Neural cell (in vitro differentiated cells): Measurements from ENCODE around the gene SEZ6. TPM values are rescaled to one million over a fixed set of nuclear protein-coding genes. Genes with fewer than 3 reads are reported as not detected.
"Not testable (repeated sequence)": the region's sequence is repeated elsewhere in the genome, so short reads cannot be mapped to it uniquely, and the experiment has no call there.

Experiments used
- H2AFZ ChIP-seq: fragments of 200-600, 300-800 bp; sonication (generic), shearing (Covaris generic); 2 replicates; pipeline ENCODE4 v1.6.0; 2014; ENCODE audit warnings: low read depth, mild to moderate bottlenecking, antibody characterized with exemption, low read length, moderate library complexity
- H3F3A ChIP-seq: fragments of 200-600 bp; shearing (Covaris generic); 2 replicates; pipeline ENCODE4 v1.6.1; 2016; ENCODE audit warnings: mild to moderate bottlenecking, moderate library complexity, mixed read lengths, antibody characterized with exemption, low read length; ENCODE audit not compliant: insufficient read depth, poor library complexity, severe bottlenecking
- H3K27ac ChIP-seq: fragments of 200-600, 300-800 bp; sonication (generic), shearing (Covaris generic); 2 replicates; pipeline ENCODE4 v1.5.1; 2014; ENCODE audit warnings: mild to moderate bottlenecking, low read length, moderate library complexity
- H3K27me3 ChIP-seq: fragments of 300-800, 200-600 bp; sonication (generic), shearing (Covaris generic); 2 replicates; pipeline ENCODE4 v1.6.0; 2014; ENCODE audit warnings: mild to moderate bottlenecking, low read depth, low read length, moderate library complexity; ENCODE audit not compliant: insufficient read depth
- H3K36me3 ChIP-seq: fragments of 300-800, 200-600 bp; sonication (generic), shearing (Covaris generic); 2 replicates; pipeline ENCODE4 v1.5.1; 2014; ENCODE audit warnings: mild to moderate bottlenecking, antibody characterized with exemption, low read length, moderate library complexity; ENCODE audit not compliant: insufficient read depth
- H3K4me2 ChIP-seq: fragments of 300-800, 200-600 bp; sonication (generic), shearing (Covaris generic); 2 replicates; pipeline ENCODE4 v1.6.0; 2014; ENCODE audit warnings: mild to moderate bottlenecking, low read length
- H3K4me3 ChIP-seq: fragments of 300-800, 200-600 bp; sonication (generic), shearing (Covaris generic); 2 replicates; pipeline ENCODE4 v1.5.1; 2014; ENCODE audit warnings: mild to moderate bottlenecking, low read length, moderate library complexity
- H3K79me2 ChIP-seq: fragments of 200-600 bp; shearing (Covaris generic); replicated peaks from 2 replicates; pipeline ENCODE4 v1.6.0; 2014; ENCODE audit warnings: mild to moderate bottlenecking, low read length, moderate library complexity; ENCODE audit not compliant: insufficient read depth
- H3K9ac ChIP-seq: fragments of 300-800, 200-600 bp; sonication (generic), shearing (Covaris generic); 2 replicates; pipeline ENCODE4 v1.6.1; 2016; ENCODE audit warnings: mild to moderate bottlenecking, low read length, mixed read lengths
- H3K9me2 ChIP-seq: fragments of 200-600 bp; shearing (Covaris generic); 2 replicates; pipeline ENCODE4 v1.6.1; 2016; ENCODE audit warnings: mild to moderate bottlenecking, low read length, mixed read lengths; ENCODE audit not compliant: insufficient read depth
- H3K9me3 ChIP-seq: fragments of 200-600, 300-800 bp; sonication (generic), shearing (Covaris generic); 2 replicates; pipeline ENCODE4 v1.6.1; 2016; ENCODE audit warnings: mild to moderate bottlenecking, mixed run types, low read length, moderate library complexity, mixed read lengths
- H4K20me1 ChIP-seq: fragments of 200-600 bp; shearing (Covaris generic); 2 replicates; pipeline ENCODE4 v1.6.1; 2016; ENCODE audit warnings: mild to moderate bottlenecking, mixed run types; ENCODE audit not compliant: insufficient read depth
- EP300 ChIP-seq: fragments of 450-650 bp; conservative IDR thresholded peaks from 2 replicates; pipeline ENCODE4 v1.6.1; 2014; ENCODE audit warnings: antibody characterized with exemption, mild to moderate bottlenecking, moderate library complexity; ENCODE audit not compliant: poor library complexity, severe bottlenecking
- EZH2 ChIP-seq: fragments of 200-600, 300-800 bp; shearing (Covaris generic), sonication (generic); IDR thresholded peaks from 2 replicates; pipeline ENCODE4 v1.6.1; 2014; ENCODE audit warnings: antibody characterized with exemption, low read length, borderline replicate concordance, mild to moderate bottlenecking; ENCODE audit not compliant: insufficient read depth, poor library complexity, severe bottlenecking
- MXI1 ChIP-seq: fragments of 450-650 bp; conservative IDR thresholded peaks from 2 replicates; pipeline ENCODE4 v1.6.1; 2014; ENCODE audit warnings: antibody characterized with exemption, mild to moderate bottlenecking; ENCODE audit not compliant: poor library complexity, severe bottlenecking
- POLR2AphosphoS5 ChIP-seq: IDR thresholded peaks from 2 replicates; pipeline ENCODE4 v1.6.1; 2012
- RAD21 ChIP-seq: fragments of 450-650 bp; conservative IDR thresholded peaks from 2 replicates; pipeline ENCODE4 v1.6.1; 2014; ENCODE audit warnings: antibody characterized with exemption, mild to moderate bottlenecking, moderate library complexity
- SMC3 ChIP-seq: fragments of 450-650 bp; conservative IDR thresholded peaks from 2 replicates; pipeline ENCODE4 v1.6.1; 2014; ENCODE audit warnings: antibody characterized with exemption, mild to moderate bottlenecking, moderate library complexity; ENCODE audit not compliant: poor library complexity
- TAF1 ChIP-seq: IDR thresholded peaks from 2 replicates; pipeline ENCODE4 v1.6.1; 2012; ENCODE audit warnings: low read depth
- polyA plus RNA-seq: library from polyadenylated mRNA; depleted of rRNA; stranded (reverse); fragments of >200 nt; gene quantifications from 2 replicates; pipeline ENCODE4 v1.2.3, GENCODE V29; 2014
- TF ChIP-seq, protein P1 (sequence below): IDR thresholded peaks from 2 replicates; pipeline ENCODE4 v1.6.1; 2012; ENCODE audit warnings: borderline replicate concordance
- TF ChIP-seq, protein P2 (sequence below): fragments of 450-650 bp; IDR thresholded peaks from 2 replicates; pipeline ENCODE4 v1.5.1; 2014; ENCODE audit warnings: antibody characterized with exemption, mild to moderate bottlenecking, moderate library complexity; ENCODE audit not compliant: poor library complexity, severe bottlenecking

The SEZ6 gene
- polyA plus RNA-seq, 1 donor from 2014 or later, result 15.1 TPM

DNA sequence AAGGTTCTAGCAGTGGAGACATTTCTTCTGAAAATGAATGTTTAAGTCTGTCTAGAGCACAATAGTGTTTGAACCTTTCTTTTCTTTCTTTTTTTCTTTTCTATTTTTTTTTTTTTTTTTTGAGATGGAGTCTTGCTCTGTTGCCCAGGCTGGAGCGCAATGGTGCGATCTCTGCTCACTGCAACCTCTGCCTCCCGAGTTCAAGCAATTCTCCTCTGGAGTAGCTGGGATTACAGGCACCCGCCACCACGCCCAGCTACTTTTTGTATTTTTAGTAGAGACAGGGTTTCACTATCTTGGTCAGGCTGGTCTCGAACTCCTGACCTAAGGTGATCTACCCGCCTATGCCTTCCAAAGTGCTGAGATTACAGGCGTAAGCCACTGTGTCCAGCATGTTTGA is 71.3 kb downstream of the SEZ6 start:
- not testable (repeated sequence) for H3K27ac ChIP-seq, H4K20me1 ChIP-seq, H3K9ac ChIP-seq, H3K4me3 ChIP-seq, H3K27me3 ChIP-seq, H3K4me2 ChIP-seq, H3K9me2 ChIP-seq, H3F3A ChIP-seq, H3K36me3 ChIP-seq, H3K9me3 ChIP-seq, H2AFZ ChIP-seq
- peaks cover 66% of the 10 kb centered on the region for H3K79me2 ChIP-seq

DNA sequence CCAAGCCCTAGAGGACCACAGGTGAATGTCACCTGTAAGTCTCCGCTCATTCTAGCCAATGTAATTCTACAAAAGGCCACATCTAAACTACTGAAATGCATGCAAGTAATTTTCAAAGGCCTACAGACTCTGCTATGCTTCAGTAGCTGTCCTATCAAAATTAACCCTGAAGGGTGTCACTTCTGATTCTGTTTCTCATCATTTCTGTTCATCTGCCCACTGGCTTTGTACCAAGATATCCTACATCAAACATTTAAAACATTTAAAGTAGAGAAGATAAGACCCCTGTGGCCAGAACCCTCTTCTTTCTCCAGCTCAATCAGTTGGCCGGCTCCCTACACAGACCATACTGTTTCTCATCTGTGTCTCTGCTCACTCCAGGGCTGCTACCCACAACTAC is 76.0 kb downstream of the SEZ6 start:
- H3K79me2 ChIP-seq, result peaks cover 47% of the 10 kb centered on the region
- no peaks in the 10 kb centered on the region for H3K9me2 ChIP-seq
- H3K4me3 ChIP-seq, result no peak overlapping the region
- H4K20me1 ChIP-seq, result peaks cover 7% of the 10 kb centered on the region
- no peak for TF ChIP-seq SMC3
- TF ChIP-seq, protein P1, sequence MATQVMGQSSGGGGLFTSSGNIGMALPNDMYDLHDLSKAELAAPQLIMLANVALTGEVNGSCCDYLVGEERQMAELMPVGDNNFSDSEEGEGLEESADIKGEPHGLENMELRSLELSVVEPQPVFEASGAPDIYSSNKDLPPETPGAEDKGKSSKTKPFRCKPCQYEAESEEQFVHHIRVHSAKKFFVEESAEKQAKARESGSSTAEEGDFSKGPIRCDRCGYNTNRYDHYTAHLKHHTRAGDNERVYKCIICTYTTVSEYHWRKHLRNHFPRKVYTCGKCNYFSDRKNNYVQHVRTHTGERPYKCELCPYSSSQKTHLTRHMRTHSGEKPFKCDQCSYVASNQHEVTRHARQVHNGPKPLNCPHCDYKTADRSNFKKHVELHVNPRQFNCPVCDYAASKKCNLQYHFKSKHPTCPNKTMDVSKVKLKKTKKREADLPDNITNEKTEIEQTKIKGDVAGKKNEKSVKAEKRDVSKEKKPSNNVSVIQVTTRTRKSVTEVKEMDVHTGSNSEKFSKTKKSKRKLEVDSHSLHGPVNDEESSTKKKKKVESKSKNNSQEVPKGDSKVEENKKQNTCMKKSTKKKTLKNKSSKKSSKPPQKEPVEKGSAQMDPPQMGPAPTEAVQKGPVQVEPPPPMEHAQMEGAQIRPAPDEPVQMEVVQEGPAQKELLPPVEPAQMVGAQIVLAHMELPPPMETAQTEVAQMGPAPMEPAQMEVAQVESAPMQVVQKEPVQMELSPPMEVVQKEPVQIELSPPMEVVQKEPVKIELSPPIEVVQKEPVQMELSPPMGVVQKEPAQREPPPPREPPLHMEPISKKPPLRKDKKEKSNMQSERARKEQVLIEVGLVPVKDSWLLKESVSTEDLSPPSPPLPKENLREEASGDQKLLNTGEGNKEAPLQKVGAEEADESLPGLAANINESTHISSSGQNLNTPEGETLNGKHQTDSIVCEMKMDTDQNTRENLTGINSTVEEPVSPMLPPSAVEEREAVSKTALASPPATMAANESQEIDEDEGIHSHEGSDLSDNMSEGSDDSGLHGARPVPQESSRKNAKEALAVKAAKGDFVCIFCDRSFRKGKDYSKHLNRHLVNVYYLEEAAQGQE, result no peak
- no peak for TF ChIP-seq RAD21
- no peak for TF ChIP-seq EZH2
- TF ChIP-seq, protein P2, sequence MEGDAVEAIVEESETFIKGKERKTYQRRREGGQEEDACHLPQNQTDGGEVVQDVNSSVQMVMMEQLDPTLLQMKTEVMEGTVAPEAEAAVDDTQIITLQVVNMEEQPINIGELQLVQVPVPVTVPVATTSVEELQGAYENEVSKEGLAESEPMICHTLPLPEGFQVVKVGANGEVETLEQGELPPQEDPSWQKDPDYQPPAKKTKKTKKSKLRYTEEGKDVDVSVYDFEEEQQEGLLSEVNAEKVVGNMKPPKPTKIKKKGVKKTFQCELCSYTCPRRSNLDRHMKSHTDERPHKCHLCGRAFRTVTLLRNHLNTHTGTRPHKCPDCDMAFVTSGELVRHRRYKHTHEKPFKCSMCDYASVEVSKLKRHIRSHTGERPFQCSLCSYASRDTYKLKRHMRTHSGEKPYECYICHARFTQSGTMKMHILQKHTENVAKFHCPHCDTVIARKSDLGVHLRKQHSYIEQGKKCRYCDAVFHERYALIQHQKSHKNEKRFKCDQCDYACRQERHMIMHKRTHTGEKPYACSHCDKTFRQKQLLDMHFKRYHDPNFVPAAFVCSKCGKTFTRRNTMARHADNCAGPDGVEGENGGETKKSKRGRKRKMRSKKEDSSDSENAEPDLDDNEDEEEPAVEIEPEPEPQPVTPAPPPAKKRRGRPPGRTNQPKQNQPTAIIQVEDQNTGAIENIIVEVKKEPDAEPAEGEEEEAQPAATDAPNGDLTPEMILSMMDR, result no peak
- TF ChIP-seq MXI1, result no peak
- TF ChIP-seq TAF1, result no peak
- no peak for TF ChIP-seq EP300
- no peak for TF ChIP-seq POLR2AphosphoS5
- H3K27ac ChIP-seq, result no peak overlapping the region
- no peak overlapping the region for H3K9ac ChIP-seq
- no peak overlapping the region for H3K4me2 ChIP-seq
- no peaks in the 10 kb centered on the region for H3K27me3 ChIP-seq
- no peaks in the 10 kb centered on the region for H3F3A ChIP-seq
- no peak overlapping the region for H2AFZ ChIP-seq
- H3K36me3 ChIP-seq, result no peaks in the 10 kb centered on the region
- H3K9me3 ChIP-seq, result no peaks in the 10 kb centered on the region

DNA sequence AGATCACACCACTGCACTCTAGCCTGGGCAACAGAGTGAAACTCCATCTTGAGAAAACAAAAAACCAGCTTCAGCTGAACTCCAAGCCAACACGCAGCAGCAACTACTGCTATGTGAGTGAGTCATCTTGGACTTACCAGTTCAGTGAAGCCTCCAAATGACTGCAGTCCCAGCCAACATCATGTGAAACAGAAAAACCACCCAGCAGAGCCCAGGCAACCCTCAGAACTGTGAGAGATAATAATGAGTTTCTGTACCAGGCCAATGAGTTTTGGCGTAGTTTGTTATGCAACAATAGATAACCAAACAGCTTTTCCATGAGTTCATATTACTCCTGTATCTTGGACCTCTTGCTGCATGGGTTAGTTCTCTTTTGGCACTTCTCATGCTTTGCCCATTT is 77.8 kb downstream of the SEZ6 start:
- peaks cover 5% of the 10 kb centered on the region for H4K20me1 ChIP-seq

More for the DNA sequence above, 77.8 kb downstream of the SEZ6 start:
- no peaks in the 10 kb centered on the region for H3K9me2 ChIP-seq
- no peak overlapping the region for H2AFZ ChIP-seq
- H3K9ac ChIP-seq, result no peak overlapping the region
- H3K36me3 ChIP-seq, result no peaks in the 10 kb centered on the region
- no peak overlapping the region for H3K27ac ChIP-seq
- H3K27me3 ChIP-seq, result no peaks in the 10 kb centered on the region
- H3K4me3 ChIP-seq, result no peak overlapping the region
- no peaks in the 10 kb centered on the region for H3F3A ChIP-seq
- peaks cover 37% of the 10 kb centered on the region for H3K79me2 ChIP-seq
- no peaks in the 10 kb centered on the region for H3K9me3 ChIP-seq
- TF ChIP-seq, protein P1, result no peak
- TF ChIP-seq TAF1, result no peak
- TF ChIP-seq EP300, result no peak
- TF ChIP-seq RAD21, result no peak
- TF ChIP-seq MXI1, result no peak
- TF ChIP-seq EZH2, result no peak
- TF ChIP-seq SMC3, result no peak
- no peak for TF ChIP-seq POLR2AphosphoS5
- TF ChIP-seq, protein P2, result no peak
- no peak overlapping the region for H3K4me2 ChIP-seq
